ENCODE measurements around the gene C2.
"Not testable (repeated sequence)": the region's sequence is repeated elsewhere in the genome, so short reads cannot be mapped to it uniquely, and the experiment has no call there.

The C2 gene

GRCh38 chr6:31977816-31978431, 50.4 kb downstream of the C2 start:
- no peak for DNase-seq (ENCODE audit: low spot score in 2 of 2)
- H3K36me3 ChIP-seq (replicated peaks) = no peaks in the 10 kb centered on the region
- peaks cover 5% of the 10 kb centered on the region; the same call in 1 of the 2 replicates for H3K4me1 ChIP-seq
- H3K27me3 ChIP-seq (ENCODE audit: low read depth) = no peaks in the 10 kb centered on the region
- H3K4me3 ChIP-seq = no peak overlapping the region
- H3K9me3 ChIP-seq = no peaks in the 10 kb centered on the region
- in situ Hi-C loops (cut with MboI; ENCODE audit: low sequenced_read_pairs) = no loop called here

GRCh38 chr6:31978831-31979230, 51.3 kb downstream of the C2 start:
- no peaks in the 10 kb centered on the region for H3K36me3 ChIP-seq (replicated peaks)
- no peaks in the 10 kb centered on the region for H3K9me3 ChIP-seq
- DNase-seq (ENCODE audit: low spot score in 2 of 2) = no peak
- no peak overlapping the region for H3K4me3 ChIP-seq
- in situ Hi-C loops (cut with MboI; ENCODE audit: low sequenced_read_pairs) = no loop called here
- no peaks in the 10 kb centered on the region for H3K4me1 ChIP-seq
- no peaks in the 10 kb centered on the region for H3K27me3 ChIP-seq (ENCODE audit: low read depth)

GRCh38 chr6:31979238-31979898, 51.9 kb downstream of the C2 start:
- H3K9me3 ChIP-seq = no peaks in the 10 kb centered on the region
- H3K36me3 ChIP-seq (replicated peaks) = no peaks in the 10 kb centered on the region
- no peaks in the 10 kb centered on the region for H3K4me1 ChIP-seq
- no peak for DNase-seq (ENCODE audit: low spot score in 2 of 2)
- H3K27me3 ChIP-seq (ENCODE audit: low read depth) = no peaks in the 10 kb centered on the region
- in situ Hi-C loops (cut with MboI; ENCODE audit: low sequenced_read_pairs) = no loop called here
- H3K4me3 ChIP-seq = no peak overlapping the region

- H3K4me3 ChIP-seq; H3K9me3 ChIP-seq; in situ Hi-C loops (cut with MboI; ENCODE audit: low sequenced_read_pairs): not testable (repeated sequence)
Measured at GRCh38 chr6:31980195-31980876, 52.8 kb downstream of the C2 start.

GRCh38 chr6:31980998-31981397, 53.5 kb downstream of the C2 start:
- in situ Hi-C loops (cut with MboI; ENCODE audit: low sequenced_read_pairs); H3K9me3 ChIP-seq; DNase-seq (ENCODE audit: low spot score in 2 of 2); H3K4me3 ChIP-seq; H3K4me1 ChIP-seq; H3K27me3 ChIP-seq (ENCODE audit: low read depth); H3K36me3 ChIP-seq (replicated peaks): not testable (repeated sequence)

More at GRCh38 chr6:31980195-31980876, 52.8 kb downstream of the C2 start:
- DNase-seq (ENCODE audit: low spot score in 2 of 2); H3K4me1 ChIP-seq; H3K36me3 ChIP-seq (replicated peaks); H3K27me3 ChIP-seq (ENCODE audit: low read depth): not testable (repeated sequence)

- in situ Hi-C loops (cut with MboI; ENCODE audit: low sequenced_read_pairs) = not testable (repeated sequence)
Measured at GRCh38 chr6:31981744-31982143, 54.2 kb downstream of the C2 start, which contains the start of gene C4A. TSS of gene C4A (plus strand) at chr6:31982057. CDS start at chr6:31982108, 51 bp downstream.

GRCh38 chr6:31989363-31989762, 61.8 kb downstream of the C2 start:
- in situ Hi-C loops (cut with MboI; ENCODE audit: low sequenced_read_pairs); DNase-seq (ENCODE audit: low spot score in 2 of 2); H3K9me3 ChIP-seq; H3K4me1 ChIP-seq; H3K4me3 ChIP-seq; H3K36me3 ChIP-seq (replicated peaks); H3K27me3 ChIP-seq (ENCODE audit: low read depth): not testable (repeated sequence)

More at GRCh38 chr6:31981744-31982143, 54.2 kb downstream of the C2 start, which contains the start of gene C4A:
- not testable (repeated sequence) for H3K36me3 ChIP-seq (replicated peaks); H3K9me3 ChIP-seq; DNase-seq (ENCODE audit: low spot score in 2 of 2); H3K27me3 ChIP-seq (ENCODE audit: low read depth); H3K4me3 ChIP-seq; H3K4me1 ChIP-seq

- H3K27me3 ChIP-seq (ENCODE audit: low read depth); DNase-seq (ENCODE audit: low spot score in 2 of 2); in situ Hi-C loops (cut with MboI; ENCODE audit: low sequenced_read_pairs); H3K4me3 ChIP-seq; H3K9me3 ChIP-seq; H3K36me3 ChIP-seq (replicated peaks); H3K4me1 ChIP-seq: not testable (repeated sequence)
Measured at GRCh38 chr6:31994421-31994820, 66.9 kb downstream of the C2 start.
